ENCODE data around the gene PHACTR3.

PHACTR3 gene

GRCh38 chr20:59808729-59809381, 204.5 kb downstream of the PHACTR3 start:
- DNase-seq = no peak

- no peak for DNase-seq
Observed at GRCh38 chr20:59809630-59810448, 205.5 kb downstream of the PHACTR3 start.

GRCh38 chr20:59810449-59811187, 206.3 kb downstream of the PHACTR3 start:
- no peak for DNase-seq

DNA sequence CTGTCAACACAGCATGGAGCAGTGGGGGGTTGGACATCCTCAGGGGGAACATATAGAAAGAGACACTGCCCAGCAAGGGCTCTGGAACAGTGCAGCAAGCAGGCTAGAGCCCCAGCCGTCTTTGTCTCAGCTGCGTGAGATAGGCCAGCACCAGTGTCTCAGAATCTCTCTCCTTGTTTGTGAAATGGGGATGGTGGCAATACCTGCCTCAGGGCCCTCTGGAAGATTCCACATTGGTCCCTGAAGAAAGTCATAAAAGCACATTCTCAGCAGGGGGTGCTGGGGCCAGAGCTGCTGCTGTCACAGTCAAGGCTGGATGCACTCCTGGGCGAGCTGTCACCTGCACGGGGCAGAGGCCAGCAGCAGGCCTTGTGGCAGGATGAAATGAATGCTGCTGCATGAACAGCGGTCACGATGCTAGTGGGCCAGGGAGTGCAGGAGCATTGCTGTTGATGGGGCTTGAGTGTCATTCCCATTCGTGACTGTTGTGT, 207.4 kb downstream of the PHACTR3 start:
- no peak for DNase-seq

DNA sequence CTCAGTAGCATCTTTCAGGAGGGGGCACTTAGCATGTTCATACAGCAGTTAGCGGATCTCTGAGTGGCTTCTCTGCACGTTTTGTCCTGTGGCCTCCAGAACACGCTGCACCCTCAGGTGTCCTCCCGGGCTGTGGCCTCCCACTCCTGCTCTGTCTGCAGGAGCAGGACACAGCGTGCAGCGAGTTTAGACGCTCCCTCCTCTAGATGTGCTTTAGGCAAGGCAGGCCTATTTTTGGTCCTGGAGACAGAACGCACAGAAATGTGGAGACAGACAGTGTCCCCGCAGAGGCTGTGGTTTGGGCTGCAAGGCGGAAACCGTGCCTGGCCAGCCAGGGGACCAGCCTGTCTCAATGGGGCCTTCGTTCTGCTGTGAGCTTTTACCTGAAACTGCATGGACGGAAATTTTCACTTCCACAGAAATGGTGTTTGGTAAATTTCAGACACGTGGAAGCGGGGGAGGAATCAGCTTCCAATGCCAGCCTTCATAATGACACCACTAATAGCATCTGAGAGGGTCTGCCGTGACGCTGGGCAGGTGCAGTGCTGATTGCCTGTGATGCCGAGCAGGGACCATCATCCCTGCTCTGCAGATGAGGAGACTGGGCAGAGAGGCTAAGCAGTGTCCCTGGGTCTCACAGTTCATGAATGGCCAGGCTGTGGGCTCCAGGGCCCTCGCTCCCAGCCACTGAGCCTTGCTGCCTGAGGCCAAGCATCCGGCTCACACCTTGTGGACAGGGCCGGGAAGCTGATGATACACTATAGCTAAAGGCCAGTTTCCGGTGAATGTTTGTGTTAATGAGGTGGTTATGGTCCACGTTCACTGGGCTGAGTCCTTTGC, 208.2 kb downstream of the PHACTR3 start:
- no peak for DNase-seq

DNA sequence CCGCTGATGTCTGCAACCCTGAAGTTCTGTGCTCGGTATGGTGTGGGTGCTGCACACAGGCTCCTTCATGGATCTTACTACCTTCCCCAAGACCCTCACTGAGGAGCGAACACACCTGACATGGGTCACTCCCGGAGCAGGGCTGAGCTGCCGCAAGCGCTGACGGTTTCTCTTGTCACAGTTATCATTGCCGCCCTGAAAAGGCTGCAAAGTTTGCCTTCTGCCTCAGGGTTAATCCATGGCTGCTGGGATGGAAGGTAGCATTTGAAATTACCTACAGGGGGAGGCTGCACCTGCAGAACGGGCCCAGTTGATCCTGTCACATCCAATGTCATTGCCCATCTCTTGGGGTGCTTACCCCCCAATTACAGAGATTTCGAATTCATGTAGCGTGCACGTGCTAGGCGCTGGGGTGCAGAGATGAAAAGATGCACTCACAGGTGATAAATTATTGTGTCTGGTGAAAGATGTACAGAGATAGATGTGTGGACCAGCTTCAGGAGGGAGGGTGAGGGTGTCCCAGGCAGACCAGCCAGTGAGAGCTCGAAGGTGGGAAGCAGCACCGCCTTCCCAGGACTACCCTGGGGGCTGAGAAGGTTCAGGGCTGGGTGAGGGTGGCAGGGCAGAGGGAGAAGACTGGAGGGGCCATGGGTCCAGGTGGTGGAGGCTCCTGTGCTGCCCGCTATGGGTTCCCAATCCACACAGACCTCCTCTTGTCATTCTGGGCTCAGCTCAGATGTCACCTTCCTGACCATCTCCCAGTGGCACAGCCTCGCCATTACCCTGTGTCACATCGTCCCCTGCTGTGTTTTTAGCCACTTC, 209.0 kb downstream of the PHACTR3 start:
- DNase-seq = no peak

- DNase-seq = no peak
Observed at GRCh38 chr20:59813948-59814839, 209.9 kb downstream of the PHACTR3 start.

DNA sequence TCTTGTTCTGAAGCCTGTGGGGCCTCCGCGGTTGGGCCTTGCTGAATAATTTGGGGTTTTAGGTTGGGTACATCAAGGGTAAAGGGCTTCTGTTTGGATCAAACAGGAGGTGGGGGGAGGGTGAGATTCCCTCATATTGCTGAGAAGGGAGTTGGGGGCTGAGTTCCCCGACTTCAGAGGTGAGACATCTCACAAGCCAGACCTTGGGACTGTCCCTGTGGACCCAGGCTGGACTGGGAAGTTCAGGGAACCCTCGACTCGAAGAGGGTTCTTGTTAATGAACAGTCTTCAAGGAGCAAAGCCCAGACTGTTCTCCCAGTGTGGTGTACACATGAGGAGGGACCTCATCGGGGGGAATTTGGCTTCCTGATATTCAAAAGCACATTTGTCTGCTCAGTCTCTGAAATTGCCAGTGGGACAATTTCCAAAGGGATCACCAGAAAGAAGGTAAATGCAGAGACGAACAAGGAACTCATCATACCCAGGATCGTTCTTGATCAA, 210.6 kb downstream of the PHACTR3 start:
- DNase-seq = no peak

- DNase-seq = no peak
Observed at GRCh38 chr20:59816146-59816738, 211.9 kb downstream of the PHACTR3 start.

DNA sequence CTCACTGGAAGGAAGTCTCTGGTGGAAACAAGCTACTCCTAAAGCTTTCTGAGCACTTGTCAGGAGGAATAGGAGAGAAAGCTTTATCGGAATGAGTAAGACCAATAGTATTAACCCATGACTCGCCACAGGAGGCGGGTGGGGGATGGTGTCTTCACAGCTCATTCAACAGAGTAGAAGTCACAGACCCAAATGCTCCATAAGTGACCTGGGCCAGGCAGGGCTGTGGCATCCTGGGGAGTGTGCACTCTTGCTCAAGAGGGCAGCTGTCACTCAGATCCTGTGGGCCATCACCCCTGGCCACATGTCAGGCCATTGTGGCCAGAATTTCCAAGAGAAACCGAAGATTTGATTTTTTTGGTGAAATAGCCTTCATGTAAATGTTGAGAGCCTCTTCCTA, 213.1 kb downstream of the PHACTR3 start:
- DNase-seq = no peak

DNA sequence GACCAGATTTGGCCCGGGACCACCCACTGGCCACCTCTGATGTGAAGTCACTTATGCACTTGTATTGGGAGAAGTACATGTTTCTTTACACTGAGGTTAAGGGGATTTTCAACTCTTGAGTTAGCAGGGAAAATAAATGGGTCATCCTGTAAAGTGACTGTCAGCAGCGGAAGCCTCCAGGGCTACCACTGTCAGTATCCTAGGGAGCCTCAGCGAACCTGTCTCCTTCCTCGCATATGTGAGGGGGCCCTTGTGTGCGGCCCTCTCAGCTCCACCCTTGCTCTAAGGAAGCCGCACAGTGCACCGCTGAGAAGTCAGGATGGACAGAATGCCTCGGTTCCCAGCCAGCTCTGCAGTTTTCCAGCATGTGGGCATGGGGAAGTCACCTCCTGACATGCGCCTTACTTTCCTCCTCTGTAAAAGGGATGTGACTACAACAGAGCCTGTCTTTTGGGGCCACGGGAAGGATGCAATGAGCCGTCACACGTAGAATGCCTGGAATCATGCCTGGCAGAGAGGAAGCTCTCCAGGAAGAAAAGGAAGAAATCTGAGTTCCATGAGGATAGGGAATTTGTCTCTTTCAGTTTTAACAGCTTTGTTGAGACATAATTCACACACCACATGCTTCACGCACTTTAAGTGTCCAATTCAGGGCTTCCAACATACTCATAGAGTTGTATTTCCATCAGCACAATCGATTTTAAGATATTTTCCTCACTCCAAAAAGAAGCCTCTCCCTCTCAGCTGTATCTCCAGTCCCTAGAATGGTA, 213.7 kb downstream of the PHACTR3 start:
- no peak for DNase-seq

DNA sequence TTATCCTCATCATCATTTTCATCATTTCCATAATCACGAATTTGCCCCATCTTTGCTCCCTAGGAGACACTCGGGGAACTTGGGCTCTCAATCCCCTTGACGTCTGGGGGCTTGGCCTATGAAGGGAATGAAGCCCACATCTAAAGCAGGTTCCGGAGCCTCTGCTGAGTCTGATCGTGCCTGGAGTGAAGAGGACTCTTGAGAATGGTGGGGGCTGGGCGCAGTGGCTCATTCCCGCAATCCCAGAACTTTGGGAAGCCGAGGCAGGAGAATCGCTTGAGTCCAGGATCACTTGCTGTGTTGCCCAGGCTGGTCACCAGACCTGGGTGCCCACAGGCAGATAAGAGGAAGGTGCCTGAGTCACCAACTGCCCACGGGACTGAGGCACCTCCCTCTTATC, 214.6 kb downstream of the PHACTR3 start:
- DNase-seq = no peak

DNA sequence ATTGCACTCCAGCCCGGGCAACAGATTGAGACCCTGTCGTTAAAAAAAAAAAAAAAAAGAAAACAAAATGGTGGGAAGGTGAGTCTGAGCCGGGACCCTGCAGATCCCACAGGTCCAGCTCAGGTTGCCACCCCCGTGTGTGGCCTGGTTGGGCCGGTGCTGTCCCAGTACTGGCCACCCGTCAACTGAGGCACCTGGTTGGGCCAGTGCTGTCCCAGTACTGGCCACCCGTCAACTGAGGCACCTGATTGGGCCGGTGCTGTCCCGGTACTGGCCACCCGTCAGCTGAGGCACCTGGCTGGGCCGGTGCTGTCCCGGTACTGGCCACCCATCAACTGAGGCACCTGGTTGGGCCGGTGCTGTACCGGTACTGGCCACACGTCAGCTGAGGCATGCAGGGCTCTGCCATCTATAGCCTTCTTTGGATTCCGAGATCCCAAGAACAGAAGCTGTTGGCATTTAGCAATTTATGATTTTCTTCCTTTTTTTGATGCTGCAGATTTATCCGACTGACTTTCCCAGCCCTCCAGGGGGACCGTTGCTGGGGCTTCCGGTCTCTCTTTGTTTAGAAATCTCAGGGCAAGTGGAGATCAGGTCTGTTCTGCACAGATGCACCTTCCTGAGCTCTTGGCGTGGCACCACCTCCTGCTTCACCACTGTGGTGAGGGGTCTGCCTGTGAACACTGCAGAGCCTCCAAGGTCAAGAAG, 215.3 kb downstream of the PHACTR3 start:
- DNase-seq = no peak

DNA sequence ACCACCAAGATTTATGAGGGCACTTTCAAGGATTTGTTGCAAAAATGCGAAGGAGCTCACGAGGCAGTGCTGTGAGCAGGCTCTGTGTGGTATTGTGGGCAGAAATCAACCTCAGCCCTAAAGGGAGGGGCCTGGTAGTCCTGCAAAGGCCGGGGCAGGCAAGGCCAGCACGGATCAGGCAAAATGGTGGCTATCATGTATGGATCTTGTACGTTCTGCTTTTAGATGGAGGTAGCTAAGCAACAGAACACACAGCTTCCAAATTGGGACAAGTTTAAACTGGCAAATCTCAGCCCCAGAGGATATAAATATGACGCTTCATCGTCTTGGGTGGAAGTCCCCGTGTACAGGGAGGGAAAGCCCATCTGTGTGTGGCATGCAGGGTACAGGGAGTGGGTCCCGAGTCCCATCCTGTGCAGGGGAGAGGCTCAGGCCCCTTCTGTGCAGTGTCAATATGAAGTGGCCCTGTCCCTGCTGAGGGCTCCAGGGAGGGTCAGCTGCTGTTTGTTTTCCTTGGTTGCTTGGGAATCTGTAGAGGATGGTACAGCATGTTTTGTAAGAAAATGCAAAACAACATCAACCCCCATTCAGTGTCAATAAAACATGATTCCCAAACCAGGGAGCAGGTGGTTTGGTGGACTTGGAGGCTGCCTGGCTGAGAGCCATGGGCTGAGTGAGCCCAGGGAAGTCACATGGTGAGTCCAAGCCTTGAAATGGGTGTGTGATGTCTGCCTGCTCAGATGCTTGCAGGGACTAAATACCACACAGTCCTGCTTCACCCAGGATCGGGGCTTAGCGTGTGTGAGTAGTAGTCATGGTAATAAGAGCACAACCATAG, 216.1 kb downstream of the PHACTR3 start:
- no peak for DNase-seq

DNA sequence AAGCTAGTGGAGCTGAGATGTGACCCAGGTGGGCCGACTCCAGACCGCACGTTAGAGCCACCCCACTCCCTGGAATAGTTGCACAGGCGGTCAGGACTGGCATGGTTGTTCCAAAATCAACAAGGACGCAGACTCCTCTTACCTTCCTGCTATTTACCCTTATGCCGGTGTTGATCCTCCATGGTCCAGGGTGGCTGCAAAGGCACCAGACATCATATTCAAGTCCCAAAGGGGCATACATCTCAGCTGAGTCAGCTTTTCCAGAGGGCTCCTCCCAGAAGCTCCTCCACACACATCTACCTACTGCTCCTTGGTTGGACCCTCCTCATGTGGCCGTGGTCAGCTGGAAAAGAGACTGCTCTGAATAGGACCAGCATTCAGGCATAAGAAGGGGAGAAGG, 216.9 kb downstream of the PHACTR3 start:
- DNase-seq = no peak

GRCh38 chr20:59821788-59822187, 217.4 kb downstream of the PHACTR3 start:
- no peak for DNase-seq

DNA sequence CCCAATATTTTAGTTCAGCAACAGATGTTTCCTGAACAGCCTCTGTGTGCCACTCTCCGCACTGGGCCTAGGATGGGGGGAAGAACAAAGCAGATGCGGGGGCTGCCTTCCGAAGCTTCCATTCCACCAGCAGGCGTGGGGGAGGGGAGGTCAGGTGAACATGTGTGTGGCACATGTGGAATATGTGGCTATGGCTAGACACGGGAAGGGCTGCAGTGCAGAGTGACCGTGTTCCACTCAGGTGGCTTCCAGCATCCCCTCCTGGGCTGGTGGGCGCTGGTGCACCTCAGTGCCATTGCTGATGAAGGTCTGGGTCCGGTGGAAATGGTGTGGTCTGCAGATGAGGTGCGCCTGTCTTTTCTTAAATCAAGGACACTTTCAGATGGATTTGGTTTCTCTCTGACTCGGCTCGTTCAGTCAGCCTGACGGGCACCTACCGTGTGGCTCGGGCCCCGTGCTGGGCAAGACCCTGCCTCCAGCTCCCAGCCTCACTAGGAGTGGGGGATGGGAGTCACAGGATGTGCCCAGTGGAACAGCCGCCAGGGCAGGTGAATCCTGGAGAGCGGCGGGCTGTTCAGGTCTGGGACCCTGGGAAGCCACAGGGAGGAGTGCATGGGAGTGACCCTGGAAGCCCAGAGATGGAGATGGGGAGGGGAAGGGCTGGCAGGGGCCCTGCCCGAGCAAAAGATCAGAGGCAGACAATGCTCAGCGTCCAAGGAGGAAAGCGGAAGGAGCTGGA, 218.1 kb downstream of the PHACTR3 start:
- DNase-seq = no peak
